Activated CD8-positive, alpha-beta memory T cell treated with anti-CD3 and anti-CD28 coated beads for 48 hours (primary cell): Measurements from ENCODE around the gene CKAP5.
"Not testable (repeated sequence)": the region's sequence is repeated elsewhere in the genome, so short reads cannot be mapped to it uniquely, and the experiment has no call there.

ENCODE experiments used
- DNase-seq, 3 experiments: peaks; one replicate each; pipeline ENCODE4 v3.0.0-alpha.2; 2020; ENCODE audit warnings: low read depth in 2 of 3, low spot score in 2 of 3

CKAP5 gene

DNA sequence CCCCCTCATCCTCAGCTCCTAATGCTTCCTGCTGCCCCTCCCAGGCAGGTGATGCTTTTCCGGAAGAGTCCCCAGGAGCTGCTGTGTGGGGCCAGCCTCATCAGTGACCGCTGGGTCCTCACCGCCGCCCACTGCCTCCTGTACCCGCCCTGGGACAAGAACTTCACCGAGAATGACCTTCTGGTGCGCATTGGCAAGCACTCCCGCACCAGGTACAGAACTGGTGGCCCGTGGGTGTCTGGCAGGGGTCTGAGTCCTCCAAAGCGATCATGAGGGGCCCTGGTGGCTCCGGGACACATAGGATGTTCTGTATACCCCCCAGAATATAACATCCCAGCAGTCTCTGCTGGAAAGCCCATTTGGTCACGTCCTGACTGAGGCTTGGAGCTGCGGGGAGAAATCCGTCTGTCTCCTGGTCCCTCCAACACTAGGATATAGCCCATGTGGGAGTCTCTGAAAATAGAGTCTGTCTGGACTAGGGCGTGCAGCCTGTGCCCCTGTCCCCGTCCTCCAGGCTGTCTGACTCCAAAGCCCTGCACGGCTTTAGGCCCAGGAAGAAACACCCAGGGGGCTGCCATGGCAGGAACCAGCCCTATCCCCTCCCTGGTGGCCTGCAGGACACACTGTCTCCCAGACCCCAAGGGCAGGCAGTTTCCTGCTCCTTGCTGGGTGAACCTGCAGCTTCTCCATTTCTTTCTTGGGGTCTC, 118.0 kb downstream of the CKAP5 start:
- no peak for DNase-seq

DNA sequence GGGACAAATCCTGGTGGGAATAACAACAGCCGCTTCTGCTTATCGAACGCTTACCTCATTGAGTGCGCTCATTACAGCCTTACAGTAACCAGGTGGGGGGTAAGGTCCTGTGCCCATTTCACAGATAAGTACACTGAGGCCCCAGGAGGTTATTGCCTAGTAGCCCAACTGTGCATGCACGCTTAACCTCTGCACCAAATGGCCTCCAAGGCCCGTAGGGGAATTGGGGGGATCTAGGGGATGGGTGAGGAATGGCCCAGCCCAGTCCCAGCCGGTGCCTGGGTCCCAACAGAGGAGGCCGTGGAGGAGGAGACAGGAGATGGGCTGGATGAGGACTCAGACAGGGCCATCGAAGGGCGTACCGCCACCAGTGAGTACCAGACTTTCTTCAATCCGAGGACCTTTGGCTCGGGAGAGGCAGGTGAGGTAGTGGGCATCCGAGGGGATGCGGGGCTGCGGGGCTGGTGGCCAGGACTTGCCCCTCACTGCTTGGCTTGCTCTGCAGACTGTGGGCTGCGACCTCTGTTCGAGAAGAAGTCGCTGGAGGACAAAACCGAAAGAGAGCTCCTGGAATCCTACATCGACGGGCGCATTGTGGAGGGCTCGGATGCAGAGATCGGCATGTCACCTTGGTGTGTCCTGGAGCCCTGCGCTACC, 119.7 kb downstream of the CKAP5 start:
- no peak for DNase-seq

DNA sequence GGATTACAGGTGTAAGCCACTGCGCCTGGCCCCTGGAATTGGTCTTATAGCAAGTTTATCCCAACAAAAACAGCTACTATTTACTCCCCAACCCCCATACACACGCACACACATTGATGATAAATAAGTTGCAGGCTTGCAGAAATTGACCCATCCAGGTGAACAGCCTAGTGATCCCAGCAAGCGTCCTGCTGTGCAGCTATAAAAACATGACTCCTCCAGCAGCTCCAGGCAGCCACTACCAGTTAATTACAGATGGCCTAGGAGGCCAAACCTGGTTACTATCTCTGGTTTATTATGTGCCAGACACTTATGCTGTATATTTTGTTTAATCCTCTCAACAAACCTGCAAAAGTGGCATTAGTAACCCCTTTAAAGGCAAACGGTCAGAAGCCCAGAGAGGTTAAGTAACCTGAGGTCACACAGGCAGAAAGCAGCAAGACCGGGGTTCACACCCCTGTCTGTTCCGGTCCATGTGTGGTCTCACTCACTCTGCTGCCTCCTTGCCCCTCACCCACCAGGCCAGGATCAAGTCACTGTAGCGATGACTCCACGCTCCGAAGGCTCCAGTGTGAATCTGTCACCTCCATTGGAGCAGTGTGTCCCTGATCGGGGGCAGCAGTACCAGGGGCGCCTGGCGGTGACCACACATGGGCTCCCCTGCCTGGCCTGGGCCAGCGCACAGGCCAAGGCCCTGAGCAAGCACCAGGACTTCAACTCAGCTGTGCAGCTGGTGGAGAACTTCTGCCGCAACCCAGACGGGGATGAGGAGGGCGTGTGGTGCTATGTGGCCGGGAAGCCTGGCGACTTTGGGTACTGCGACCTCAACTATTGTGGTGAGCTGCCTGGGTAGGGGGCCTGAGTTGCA, 120.5 kb downstream of the CKAP5 start:
- DNase-seq, result no peak

DNA sequence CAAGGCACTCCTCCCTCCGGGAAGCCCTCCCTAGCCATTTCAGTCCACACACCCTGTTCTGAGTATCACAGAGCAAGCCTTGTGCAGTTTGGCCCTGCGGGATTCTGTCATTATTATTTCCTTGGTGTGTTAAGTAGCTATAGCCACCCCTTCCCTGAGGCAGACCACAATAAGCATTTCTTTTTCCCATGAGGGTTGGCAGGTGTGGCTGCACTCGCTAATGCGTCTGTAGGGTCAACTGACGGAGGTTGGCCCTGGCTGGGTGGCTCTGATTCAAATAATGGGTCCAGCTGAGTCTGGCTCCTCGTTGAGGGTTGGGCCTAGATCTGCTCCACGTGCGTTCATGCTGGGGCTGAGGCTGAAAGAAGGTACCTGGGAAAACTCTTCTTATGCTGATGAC, 122.0 kb downstream of the CKAP5 start:
- no peak for DNase-seq

DNA sequence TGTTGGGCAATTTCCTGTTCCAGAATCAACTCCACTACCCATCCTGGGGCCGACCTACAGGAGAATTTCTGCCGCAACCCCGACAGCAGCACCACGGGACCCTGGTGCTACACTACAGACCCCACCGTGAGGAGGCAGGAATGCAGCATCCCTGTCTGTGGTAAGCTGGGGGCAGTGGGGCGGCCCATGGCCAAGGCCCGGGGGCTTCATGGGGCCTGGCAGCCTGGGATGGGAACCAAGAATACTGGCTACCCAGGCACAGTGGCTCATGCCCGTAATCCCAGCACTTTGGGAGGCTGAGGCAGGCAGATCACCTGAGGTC, 122.8 kb downstream of the CKAP5 start:
- DNase-seq, result no peak

DNA sequence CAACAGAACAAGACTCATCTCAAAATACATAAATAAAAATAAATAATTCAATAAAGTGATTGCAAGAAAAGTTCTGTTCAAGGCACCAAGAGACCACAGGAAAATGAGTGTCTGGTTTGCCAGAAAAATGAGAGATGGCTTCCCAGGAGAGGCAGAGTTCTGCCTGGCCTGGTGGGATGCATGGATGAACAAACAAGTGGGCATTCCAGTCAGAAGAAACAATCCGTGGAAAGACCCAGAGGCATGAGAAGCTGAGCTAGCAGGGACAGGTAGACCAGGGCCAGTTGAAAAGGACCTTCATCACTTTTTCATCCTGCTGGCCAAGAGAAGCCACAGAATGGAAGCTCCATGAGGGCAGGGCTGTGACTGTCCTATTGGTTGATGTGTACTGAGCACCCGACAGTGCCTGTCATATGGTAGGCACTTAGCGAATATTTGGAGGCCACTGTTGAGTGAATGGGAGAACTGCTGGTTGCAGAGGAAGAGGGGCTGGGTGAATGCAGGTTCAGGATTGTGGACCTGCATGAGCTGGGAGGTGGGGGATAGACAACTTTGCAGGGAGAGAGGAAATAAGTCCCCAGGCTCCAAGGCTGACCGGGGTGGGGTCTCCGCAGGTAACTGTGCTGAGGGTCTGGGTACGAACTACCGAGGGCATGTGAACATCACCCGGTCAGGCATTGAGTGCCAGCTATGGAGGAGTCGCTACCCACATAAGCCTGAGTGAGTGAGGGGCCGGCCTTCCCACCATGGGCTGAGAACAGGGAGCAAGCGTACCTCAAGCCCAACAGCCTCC, 123.3 kb downstream of the CKAP5 start:
- no peak for DNase-seq

DNA sequence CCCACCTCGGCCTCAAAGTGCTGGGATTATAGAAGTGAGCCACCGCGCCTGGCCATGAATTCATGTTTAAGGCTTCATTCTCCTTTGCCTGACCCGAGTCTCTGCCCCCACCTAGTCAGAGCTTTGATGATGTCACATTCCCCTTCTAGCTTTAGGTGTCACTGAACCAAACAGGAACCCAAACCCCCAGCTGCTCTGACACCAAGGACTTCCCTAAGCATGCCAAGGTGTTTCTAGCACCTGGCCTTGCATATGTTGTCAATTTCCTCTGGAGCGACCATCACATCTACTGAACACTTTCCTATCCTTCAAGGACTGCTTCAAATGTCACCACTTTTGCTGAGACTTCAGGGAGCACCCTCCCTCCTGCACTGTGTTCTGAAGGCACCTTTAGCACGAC, 124.8 kb downstream of the CKAP5 start:
- no peak for DNase-seq

DNA sequence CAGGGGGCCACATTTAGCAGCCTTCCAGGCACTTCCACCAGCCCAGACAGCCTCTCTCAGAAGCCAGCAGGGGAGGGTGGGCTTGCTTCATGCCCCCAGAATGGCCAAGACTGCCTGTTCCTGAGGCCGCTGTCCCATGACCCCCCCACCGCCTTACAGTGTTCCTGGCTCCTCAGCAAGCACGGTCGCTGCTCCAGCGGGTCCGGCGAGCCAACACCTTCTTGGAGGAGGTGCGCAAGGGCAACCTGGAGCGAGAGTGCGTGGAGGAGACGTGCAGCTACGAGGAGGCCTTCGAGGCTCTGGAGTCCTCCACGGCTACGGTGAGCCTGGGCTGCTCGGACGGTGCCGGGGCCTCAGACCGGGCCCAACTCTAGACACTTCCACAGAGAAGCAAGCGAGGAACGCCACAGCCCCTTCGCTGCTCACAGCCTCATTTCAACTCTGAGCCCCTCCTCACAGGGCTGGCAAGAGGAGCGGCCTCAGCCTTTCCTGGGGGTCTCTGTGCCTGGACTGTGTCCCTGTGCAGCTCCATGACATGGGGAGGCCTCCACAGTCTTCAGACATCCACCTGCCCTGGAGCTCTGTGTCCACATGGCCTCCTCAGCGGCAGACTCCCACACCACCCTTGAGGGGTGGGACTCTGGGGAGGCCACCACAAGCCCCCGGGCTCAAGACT, 126.4 kb downstream of the CKAP5 start:
- no peak for DNase-seq

DNA sequence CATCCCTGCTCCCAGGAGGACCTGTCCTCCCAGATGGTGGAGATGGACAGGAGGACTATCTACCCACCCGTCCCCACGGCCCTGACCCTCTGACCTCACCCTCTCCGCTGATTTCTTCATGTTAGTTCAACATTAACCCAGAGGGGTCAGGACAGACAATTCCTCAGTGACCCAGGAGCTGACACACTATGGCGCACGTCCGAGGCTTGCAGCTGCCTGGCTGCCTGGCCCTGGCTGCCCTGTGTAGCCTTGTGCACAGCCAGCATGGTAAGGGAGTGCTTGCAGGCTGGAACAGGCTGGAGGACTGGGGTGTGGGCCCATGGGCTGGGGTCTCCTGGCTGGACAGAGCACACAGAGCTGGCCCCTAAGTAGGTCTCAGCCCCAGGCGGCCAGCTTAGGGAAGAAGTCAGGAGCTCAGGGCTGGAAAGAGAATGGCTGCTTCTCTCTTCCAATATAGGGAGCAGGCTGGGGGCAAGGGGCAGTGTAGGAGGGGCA, 127.0 kb downstream of the CKAP5 start, which contains the start of gene F2:
TSS of gene F2 (plus strand) at position 166 of the 495 bp plus-strand sequence. CDS start at position 189, 23 bp downstream.
- no peak for DNase-seq

DNA sequence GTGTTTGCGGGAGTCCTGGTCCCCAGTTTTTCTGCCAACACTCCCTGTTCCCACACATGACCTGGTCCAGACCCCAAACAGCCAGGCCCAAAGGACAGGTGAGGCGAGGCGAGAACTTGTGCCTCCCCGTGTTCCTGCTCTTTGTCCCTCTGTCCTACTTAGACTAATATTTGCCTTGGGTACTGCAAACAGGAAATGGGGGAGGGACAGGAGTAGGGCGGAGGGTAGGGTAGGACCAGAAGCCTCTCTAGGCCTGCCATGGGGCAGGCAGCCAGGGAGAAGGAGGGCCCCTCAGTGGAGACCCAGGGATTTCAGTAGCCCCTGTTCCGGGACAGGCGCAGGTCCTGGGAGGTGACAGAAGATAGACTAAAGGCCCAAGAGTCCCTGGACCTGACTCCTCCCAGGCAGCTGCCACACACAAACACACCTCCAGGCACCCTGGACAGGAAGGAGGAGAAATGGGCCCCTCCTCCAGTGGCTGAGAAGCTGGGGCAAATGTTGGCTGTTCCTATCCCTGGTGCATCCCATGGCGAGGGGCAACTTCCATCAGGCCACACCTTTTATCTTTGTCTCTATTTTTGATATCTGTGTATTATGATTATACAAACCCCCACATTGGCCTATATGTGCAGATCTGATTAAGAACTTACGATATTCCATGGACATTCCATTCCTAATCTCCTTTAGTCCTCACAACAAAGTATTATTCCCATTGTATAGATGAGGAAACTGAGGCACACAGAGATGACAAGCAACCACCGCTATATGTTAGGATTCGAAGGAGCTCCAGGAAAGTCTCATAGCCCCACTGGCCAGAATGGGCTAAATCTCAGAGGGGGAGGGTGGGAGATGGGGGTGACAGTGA, 127.7 kb downstream of the CKAP5 start:
- DNase-seq, result no peak

DNA sequence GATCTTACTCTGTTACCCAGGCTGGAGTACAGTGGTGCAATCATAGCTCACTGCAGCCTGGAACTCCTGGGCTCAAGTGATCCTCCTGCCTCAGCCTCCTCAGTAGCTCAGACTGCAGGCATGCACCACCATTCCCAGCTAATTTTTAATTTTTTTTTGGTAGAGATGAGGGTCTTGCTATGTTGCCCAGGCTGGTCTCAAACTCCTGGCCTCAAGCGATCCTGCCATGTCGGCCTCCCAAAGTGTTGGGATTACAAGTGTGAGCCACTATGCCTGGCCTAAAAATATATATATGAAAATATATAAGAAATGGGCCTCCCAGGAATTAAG, 128.3 kb downstream of the CKAP5 start:
- not testable (repeated sequence) for DNase-seq

DNA sequence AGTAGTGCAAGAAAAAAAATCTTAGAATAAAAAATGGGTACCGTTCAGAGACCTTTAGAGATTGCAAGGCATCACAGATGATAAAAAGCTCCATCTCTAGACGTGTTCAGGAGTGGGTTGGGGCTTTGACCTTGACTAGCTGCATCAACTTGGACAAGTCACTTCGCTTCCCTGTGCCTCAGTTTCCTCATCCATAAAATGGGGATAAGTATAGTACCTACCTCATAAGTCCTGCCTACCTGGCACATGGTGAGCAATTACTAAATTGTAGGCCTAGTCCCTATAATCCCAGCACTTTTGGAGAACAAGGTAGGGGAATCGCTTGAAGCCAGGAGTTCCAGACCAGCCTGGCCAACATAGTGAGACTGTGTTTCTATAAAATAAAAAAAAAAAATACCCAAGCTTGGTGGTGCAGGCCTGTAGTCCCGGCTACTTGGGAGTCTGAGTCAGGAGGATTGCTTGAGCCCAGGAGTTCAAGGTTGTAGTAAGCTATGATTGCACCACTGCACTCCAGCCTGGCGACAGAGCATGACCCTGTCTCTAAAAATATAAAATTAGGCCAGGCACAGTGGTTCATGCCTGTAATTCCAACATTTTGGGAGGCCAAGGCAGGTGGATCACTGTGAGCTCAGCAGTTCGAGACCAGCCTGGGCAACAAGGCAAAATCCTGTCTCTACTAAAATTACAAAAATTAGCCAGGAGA, 133.1 kb downstream of the CKAP5 start:
- DNase-seq, result no peak

DNA sequence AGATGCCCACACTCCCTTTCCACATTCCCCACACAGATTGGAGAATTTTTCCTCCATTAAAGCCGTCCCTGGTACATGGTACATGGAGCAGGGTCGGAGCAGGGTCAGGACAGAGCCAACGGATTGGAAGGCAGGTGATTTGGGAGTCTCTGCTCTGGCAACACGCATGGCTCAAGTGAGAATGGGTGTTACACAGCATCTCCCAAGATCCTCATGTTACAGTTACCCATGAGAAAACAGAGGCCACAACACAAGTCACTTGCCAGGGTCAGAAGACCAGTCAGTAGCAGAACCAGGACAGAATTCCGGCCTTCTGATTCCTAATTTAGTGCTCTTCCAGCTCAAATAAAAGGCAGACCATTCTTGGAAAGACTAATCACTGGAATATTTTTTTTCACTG, 134.8 kb downstream of the CKAP5 start:
- DNase-seq, result no peak

DNA sequence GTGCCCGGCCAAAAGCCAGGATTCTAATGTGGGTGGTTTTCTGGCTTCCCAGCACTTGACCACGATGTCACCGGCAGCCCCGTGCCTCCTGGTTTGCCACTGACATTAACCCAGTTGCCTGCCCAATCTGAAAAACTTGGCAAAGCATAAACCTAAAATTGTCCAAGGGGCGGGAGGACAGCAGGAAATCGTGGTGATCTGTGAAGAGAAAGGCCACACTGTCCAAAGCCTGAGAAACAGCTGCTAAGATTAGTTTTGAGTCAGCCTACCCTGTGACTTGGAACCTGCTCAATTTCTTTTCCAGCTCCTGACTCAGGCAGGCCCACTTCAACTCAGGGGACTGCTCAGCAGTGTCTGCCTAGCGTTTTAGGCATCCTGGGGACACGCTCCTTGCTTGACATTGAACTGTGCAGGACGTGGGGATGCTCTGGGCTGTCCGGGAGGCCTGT, 135.2 kb downstream of the CKAP5 start:
- no peak for DNase-seq

DNA sequence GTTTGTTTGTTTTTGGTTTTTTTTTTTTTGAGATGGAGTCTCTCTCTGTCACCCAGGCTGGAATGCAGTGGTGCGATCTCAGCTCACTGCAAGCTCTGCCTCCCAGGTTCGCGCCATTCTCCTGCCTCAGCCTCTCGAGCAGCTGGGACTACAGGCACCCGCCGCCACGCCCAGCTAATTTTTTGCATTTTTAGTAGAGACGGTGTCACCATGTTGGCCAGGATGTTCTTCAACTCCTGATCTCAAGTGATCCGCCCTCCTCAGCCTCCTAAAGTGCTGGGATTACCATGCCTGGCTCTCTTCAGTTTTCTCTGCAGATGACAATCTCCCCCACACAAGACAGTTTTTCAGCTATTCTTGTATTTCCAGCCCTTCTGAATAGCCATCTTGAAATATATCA, 136.7 kb downstream of the CKAP5 start:
- DNase-seq, result not testable (repeated sequence)

DNA sequence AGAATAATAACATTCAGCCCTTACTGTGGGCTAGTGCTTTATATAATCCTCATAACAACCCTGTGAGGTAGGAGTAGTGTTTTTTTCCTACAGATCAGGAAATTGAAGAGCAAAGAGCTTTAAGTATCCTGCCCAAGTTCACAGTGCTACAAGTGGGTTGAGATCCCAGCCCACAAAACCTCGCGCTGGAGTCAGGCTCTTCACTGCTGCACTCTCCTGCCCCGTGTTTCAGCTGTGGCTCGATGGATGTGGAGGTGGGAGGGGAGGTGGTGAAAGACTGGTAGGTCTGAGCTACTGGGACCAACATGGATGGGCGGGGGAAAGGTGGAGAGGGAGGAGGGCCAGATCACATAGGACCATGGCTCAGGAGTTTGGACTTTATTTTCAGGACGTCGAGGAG, 139.2 kb downstream of the CKAP5 start:
- no peak for DNase-seq

DNA sequence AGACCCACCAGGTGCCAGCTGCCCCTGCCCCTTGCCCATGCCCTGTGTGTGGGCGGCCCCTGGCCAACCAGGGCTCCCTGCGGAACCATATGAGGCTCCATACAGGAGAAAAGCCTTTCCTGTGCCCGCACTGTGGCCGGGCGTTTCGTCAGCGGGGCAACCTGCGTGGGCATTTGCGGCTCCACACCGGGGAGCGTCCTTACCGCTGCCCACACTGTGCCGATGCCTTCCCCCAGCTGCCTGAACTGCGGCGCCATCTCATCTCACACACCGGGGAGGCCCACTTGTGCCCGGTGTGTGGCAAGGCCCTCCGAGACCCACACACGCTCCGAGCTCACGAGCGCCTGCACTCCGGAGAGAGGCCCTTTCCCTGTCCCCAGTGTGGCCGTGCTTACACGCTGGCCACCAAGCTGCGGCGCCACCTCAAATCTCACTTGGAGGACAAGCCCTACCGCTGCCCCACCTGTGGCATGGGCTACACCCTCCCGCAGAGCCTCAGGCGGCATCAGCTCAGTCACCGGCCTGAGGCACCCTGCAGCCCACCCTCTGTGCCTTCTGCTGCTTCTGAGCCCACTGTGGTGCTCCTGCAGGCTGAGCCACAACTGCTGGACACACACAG, 140.9 kb downstream of the CKAP5 start:
- DNase-seq, result no peak

DNA sequence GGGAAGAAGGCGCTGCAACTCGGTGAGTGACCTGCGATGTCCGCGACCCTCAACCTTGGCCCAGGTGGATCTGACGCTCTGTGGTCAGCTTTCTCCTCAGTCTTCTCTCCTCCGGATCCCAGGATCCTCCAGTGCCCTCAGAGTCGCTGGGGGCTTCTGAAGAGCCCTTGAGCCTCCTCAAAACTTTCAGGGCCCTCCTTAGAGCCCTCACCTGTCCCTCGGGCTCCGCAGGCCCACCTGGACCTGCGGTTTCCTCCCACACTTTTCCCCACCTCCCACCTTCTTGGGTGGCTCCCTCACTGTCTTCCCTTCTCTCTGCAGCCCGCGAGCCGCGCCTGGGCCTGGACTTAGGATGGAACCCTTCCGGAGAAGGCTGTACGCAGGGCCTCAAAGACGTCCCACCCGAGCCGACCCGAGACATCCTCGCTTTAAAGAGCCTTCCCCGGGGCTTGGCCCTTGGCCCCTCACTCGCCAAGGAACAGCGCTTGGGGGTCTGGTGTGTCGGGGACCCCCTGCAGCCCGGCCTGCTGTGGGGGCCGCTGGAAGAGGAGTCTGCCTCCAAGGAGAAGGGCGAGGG, 144.9 kb downstream of the CKAP5 start:
- no peak for DNase-seq
